ENCODE measurements around the gene KCTD1. TPM values are rescaled to one million over a fixed set of nuclear protein-coding genes. Genes with fewer than 3 reads are reported as not detected.

Gene KCTD1
- total and polyA plus RNA-seq, 2 of the 4 experiments (the other 2 are of a cell fraction) = 5.0 to 5.8 TPM

DNA sequence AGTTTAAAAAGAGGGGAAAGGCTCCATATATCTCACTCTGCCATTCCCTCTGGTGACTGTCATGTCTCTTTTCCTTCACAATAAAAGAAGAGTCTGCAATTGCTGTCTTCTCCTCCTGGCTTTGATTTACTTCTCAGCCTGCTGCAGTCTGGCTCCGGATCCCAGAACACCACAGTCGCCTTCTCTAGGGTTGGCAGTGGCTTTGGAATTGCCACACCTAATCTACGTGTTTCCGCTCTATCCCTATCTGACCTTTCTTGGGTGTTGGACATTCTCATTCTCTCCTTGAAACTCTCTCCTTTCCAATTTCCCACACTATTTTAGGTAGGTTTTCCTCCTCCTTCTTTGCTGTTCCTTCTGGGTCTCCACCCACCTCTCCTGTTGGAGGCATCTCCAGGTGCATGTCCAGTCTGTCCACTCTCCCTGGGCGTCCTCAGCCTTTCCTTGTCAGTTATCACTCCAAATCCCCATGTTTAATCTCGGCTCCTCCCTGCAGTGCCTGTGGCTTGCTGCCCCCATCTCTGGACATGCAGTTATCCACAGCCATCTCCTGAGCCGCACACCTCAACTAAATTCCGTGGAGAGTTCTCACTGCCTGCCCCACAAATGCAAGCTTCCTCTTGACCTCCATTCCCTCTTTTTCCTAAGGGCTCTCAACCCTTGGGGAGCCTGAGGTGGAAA lies 112.8 kb downstream of the KCTD1 start:
- Histone ChIP-seq H3K36me3 (ENCODE audit: control insufficient read depth, insufficient read depth, low read length) (no peaks in the 10 kb centered on the region), H2BK120ac (ENCODE audit: low read depth, low read length) (peak overlapping the region; percentile 49), H4K20me1 (ENCODE audit: insufficient read depth, low read length) (no peaks in the 10 kb centered on the region), H4K8ac (ENCODE audit: low read depth in 2 of 2, low read length in 2 of 2) (no peak overlapping the region; a peak in 1 of 4 replicates), H2AK9ac (replicated peaks; ENCODE audit: low read depth, low read length, poor library complexity) (no peak overlapping the region), H3K23ac (ENCODE audit: low read depth, low read length) (no peak overlapping the region), H2AFZ (replicated peaks; ENCODE audit: low read length, poor library complexity) (no peak overlapping the region), H3K4me1 (ENCODE audit: control insufficient read depth, insufficient read depth, low read length) (peaks cover 9% of the 10 kb centered on the region; the same call in 1 of the 2 replicates), H2BK5ac (ENCODE audit: low read depth, low read length, poor library complexity, severe bottlenecking) (no peak overlapping the region), H3K9ac (ENCODE audit: low read depth, low read length) (no peak overlapping the region), H4K5ac (ENCODE audit: low read depth, low read length) (no peak overlapping the region), H3K27ac (ENCODE audit: insufficient read depth, low read length) (no peak overlapping the region), H3K27me3 (ENCODE audit: control insufficient read depth, insufficient read depth, low read length) (no peaks in the 10 kb centered on the region; the same call in none of the 2 replicates), H3K4ac (ENCODE audit: low read depth, low read length) (peak overlapping the region; percentile 13; the same call in 1 of the 2 replicates), H3K18ac (ENCODE audit: low read depth, low read length) (peak overlapping the region; percentile 4; the same call in 1 of the 2 replicates), H3K9me1 (ENCODE audit: insufficient read depth, low read length) (peaks cover 3% of the 10 kb centered on the region; the same call in 1 of the 2 replicates), H3K14ac (replicated peaks; ENCODE audit: low read depth, low read length) (no peak overlapping the region; the same call in 1 of the 2 replicates), H3K56ac (ENCODE audit: extremely low read depth, insufficient read depth, low read length) (no peak overlapping the region), H4K91ac (ENCODE audit: insufficient read depth, low read depth, low read length) (peak overlapping the region; percentile 5; the same call in 1 of the 2 replicates), H2AK5ac (ENCODE audit: low read depth, low read length) (peak overlapping the region; percentile 33; the same call in 1 of the 2 replicates), H3K4me2 (ENCODE audit: low read depth, low read length) (no peak overlapping the region), H3K79me1 (ENCODE audit: low read depth in 1 of 2, low read length in 2 of 2) (no peaks in the 10 kb centered on the region), H2BK15ac (ENCODE audit: low read depth, low read length) (no peak overlapping the region; the same call in 2 of the 3 replicates), H2BK20ac (ENCODE audit: low read depth, low read length) (peak overlapping the region; percentile 17; the same call in 1 of the 2 replicates), H3K9me3 (ENCODE audit: control insufficient read depth, insufficient read depth, low read length) (no peaks in the 10 kb centered on the region), H3K4me3 (ENCODE audit: insufficient read depth, low read depth, low read length) (no peak overlapping the region)
- WGBS, 2 experiments (ENCODE audit: extremely low coverage in 2 of 2, insufficient read length in 1 of 2) = 85% methylated on average over 5 of the region's 8 CpGs; no CpG with 5 or more reads in 1 of the 2 experiments
- DNase-seq = no peak
- dilution Hi-C loops (cut with HindIII; ENCODE audit: low sequenced_read_pairs, unreplicated experiment) (no loop called here), intact Hi-C loops (cut with micrococcal nuclease) (no loop called here), in situ Hi-C loops (cut with MboI; ENCODE audit: low sequenced_read_pairs) (no loop called here)
- no peak for ATAC-seq (ENCODE audit: low read depth)
- POLR2A ChIA-PET (ENCODE audit: unreplicated experiment) = no interaction called here
- no TSS peak for BruUV-seq (replicated peaks)
- CTCF ChIA-PET = no interaction called here
- no peak for TF ChIP-seq FOS (IDR thresholded peaks at IDR 0.05; ENCODE audit: low read depth, low read length)
- TF ChIP-seq RAD21 (IDR thresholded peaks at IDR 0.05; ENCODE audit: low read length) = no peak
- no peak for TF ChIP-seq MAFK (IDR thresholded peaks at IDR 0.05; ENCODE audit: low read depth, low read length)
- no peak for TF ChIP-seq MAZ (IDR thresholded peaks at IDR 0.05; ENCODE audit: borderline replicate concordance, low read depth, low read length)
- TF ChIP-seq BHLHE40 (IDR thresholded peaks at IDR 0.05; ENCODE audit: low read depth, low read length) = no peak
- TF ChIP-seq RFX5 (IDR thresholded peaks at IDR 0.05; ENCODE audit: low read depth, low read length) = no peak
- TF ChIP-seq, protein P1, sequence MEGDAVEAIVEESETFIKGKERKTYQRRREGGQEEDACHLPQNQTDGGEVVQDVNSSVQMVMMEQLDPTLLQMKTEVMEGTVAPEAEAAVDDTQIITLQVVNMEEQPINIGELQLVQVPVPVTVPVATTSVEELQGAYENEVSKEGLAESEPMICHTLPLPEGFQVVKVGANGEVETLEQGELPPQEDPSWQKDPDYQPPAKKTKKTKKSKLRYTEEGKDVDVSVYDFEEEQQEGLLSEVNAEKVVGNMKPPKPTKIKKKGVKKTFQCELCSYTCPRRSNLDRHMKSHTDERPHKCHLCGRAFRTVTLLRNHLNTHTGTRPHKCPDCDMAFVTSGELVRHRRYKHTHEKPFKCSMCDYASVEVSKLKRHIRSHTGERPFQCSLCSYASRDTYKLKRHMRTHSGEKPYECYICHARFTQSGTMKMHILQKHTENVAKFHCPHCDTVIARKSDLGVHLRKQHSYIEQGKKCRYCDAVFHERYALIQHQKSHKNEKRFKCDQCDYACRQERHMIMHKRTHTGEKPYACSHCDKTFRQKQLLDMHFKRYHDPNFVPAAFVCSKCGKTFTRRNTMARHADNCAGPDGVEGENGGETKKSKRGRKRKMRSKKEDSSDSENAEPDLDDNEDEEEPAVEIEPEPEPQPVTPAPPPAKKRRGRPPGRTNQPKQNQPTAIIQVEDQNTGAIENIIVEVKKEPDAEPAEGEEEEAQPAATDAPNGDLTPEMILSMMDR (conservative IDR thresholded peaks at IDR 0.05; ENCODE audit: low read depth, low read length) = no peak
- no peak for TF ChIP-seq RCOR1 (IDR thresholded peaks at IDR 0.05; ENCODE audit: insufficient replicate concordance, low read length)
- no peak for TF ChIP-seq SMC3 (IDR thresholded peaks at IDR 0.05; ENCODE audit: low read depth, low read length)
- TF ChIP-seq, protein P2, sequence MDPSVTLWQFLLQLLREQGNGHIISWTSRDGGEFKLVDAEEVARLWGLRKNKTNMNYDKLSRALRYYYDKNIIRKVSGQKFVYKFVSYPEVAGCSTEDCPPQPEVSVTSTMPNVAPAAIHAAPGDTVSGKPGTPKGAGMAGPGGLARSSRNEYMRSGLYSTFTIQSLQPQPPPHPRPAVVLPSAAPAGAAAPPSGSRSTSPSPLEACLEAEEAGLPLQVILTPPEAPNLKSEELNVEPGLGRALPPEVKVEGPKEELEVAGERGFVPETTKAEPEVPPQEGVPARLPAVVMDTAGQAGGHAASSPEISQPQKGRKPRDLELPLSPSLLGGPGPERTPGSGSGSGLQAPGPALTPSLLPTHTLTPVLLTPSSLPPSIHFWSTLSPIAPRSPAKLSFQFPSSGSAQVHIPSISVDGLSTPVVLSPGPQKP (IDR thresholded peaks at IDR 0.05; ENCODE audit: borderline replicate concordance, low read depth, low read length) = no peak
- TF ChIP-seq, protein P3, sequence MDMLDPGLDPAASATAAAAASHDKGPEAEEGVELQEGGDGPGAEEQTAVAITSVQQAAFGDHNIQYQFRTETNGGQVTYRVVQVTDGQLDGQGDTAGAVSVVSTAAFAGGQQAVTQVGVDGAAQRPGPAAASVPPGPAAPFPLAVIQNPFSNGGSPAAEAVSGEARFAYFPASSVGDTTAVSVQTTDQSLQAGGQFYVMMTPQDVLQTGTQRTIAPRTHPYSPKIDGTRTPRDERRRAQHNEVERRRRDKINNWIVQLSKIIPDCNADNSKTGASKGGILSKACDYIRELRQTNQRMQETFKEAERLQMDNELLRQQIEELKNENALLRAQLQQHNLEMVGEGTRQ (IDR thresholded peaks at IDR 0.05; ENCODE audit: low read depth, low read length) = no peak
- TF ChIP-seq CHD1 (IDR thresholded peaks at IDR 0.05; ENCODE audit: low read depth, low read length) = no peak
- TF ChIP-seq CEBPB (IDR thresholded peaks at IDR 0.05; ENCODE audit: low read depth, low read length) = no peak
- no peak for TF ChIP-seq POLR2A (IDR thresholded peaks at IDR 0.05; ENCODE audit: low read depth, low read length)
- no peak for TF ChIP-seq MXI1 (IDR thresholded peaks at IDR 0.05; ENCODE audit: borderline replicate concordance, low read depth, low read length)
